ENCODE data around the gene CPM.

GRCh38 chr12:68856510-68856909 lies 76.5 kb downstream of the CPM start:
- TF ChIP-seq CTCF (IDR thresholded peaks at IDR 0.05; ENCODE audit: low read depth, low read length, missing input control) (no peak), RAD21 (IDR thresholded peaks at IDR 0.05) (no peak), TAF1 (conservative IDR thresholded peaks at IDR 0.05) (no peak), SP1 (IDR thresholded peaks at IDR 0.05) (no peak), EGR1 (IDR thresholded peaks at IDR 0.05; ENCODE audit: low read depth in 2 of 2) (no peak), MAX (IDR thresholded peaks at IDR 0.05) (no peak), YY1 (IDR thresholded peaks at IDR 0.05) (no peak)
